GM21619 (cell line): ENCODE results near the gene CXCL12.

Source experiments
- ATAC-seq: cut with Tn5 transposase; IDR thresholded peaks from one replicate; pipeline ENCODE4 v1.9.1; 2021; ENCODE audit not compliant: unreplicated experiment

The CXCL12 gene

GRCh38 chr10:44335330-44336021 is 49.4 kb downstream of the CXCL12 start:
- ATAC-seq: no peak

- ATAC-seq: no peak
Observed at GRCh38 chr10:44334621-44335184, 50.2 kb downstream of the CXCL12 start.

GRCh38 chr10:44334091-44334490 is 50.8 kb downstream of the CXCL12 start:
- ATAC-seq: no peak

GRCh38 chr10:44333511-44333910 is 51.4 kb downstream of the CXCL12 start:
- no peak for ATAC-seq

GRCh38 chr10:44332465-44332864 is 52.4 kb downstream of the CXCL12 start:
- no peak for ATAC-seq

- ATAC-seq: no peak
Observed at GRCh38 chr10:44330431-44330830, 54.5 kb downstream of the CXCL12 start.

GRCh38 chr10:44327461-44327860 is 57.4 kb downstream of the CXCL12 start:
- ATAC-seq: no peak
